Stimulated activated CD4-positive, alpha-beta T cell treated with anti-CD3 and anti-CD28 coated beads, Interleukin-2, amount 100 ng/mL, for 48 hours (primary cell): Measurements from ENCODE around the gene PRLR.
"Not testable (repeated sequence)": the region's sequence is repeated elsewhere in the genome, so short reads cannot be mapped to it uniquely, and the experiment has no call there.

Experiments used
- DNase-seq, 2 donors: peaks; one replicate each; pipeline ENCODE4 v3.0.0-alpha.2; 2020

PRLR gene

DNA sequence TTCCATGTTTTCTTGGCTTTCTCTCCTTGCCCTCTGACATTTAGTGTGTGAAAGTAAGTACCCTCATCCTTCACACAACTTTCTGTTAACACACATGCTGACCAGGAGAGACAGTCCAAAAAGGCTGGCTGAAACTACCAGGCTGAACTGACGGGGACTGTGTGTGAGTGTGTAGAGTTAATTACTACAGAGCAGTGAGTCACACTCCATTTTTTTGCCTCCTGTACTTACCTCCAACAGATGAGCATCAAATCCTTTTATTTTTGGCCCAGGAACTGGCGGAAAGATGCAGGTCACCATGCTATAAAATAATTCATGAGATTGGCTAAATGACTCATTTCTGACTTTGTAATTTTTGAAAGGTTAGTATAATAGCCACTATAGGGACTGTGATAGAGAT, 162.3 kb downstream of the PRLR start:
- no peak for DNase-seq

DNA sequence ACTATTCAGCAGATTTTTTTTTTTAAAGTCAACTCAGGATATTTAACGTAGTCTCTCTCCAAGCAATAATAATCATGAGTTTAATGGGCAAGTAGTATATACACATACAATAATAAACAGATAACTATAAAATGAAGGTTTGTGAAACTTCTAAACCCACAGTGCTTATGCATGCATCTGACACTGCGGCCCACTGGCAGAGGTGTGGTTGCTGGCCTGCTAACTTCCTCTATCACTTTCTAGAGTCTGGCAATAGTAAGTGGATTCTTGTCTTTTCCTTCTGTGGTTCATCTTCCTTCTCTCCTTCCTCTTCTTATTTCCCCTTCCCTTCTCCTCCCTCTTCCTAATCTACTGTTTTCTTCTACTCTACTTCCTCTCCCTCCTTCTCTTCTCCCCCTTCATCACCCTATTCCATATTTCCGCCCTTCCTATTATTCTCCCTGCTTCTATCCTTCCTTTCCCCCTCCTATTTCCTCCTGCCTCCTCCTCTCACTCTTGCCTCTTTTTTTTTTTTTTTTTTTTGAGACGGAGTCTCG, 164.0 kb downstream of the PRLR start:
- no peak for DNase-seq

DNA sequence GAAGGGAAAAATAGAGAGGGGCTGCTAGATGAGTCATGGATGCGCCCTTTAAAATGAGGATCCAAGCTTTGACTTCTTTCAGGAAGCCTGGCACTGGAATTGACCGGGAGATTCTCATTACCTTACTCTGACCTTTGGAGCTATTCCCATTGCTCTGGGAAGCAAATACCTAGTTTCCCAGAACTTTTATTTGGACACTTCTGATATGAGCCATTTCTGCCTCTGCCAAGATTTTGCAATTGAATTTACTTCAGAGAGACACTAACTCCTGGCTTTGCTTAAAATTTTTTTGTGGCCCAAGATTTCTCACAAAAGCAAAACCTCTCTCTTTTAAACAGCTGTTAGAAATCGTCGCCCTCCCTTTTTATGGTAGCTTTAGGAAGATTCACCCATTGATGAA, 166.9 kb downstream of the PRLR start:
- no peak for DNase-seq

DNA sequence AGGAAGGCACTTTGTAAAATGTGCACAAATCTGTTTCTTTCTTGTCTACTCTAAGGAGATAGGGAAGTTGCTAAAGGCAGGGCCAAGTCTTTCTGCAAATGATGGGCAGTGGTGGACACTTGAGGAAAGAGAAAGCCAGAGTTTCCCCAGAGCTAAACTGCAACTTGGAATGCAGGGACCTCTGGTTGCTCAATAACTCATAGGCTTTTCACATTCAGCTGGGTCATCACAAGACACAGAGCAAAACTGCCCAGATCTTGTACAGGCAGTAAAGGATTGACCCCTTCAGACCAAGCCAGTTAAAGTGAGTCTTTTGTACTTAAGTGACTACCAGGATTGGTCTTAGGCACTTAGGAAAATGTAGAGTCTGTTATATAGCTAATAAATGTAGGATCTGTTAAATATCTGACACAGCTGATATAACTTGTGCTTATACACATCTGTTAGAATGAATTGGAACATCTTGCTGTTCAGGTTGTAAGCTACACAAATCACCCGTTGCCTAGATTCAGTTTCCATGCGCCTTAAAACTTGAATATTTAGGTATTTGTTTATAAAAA, 169.0 kb downstream of the PRLR start:
- DNase-seq, result no peak

DNA sequence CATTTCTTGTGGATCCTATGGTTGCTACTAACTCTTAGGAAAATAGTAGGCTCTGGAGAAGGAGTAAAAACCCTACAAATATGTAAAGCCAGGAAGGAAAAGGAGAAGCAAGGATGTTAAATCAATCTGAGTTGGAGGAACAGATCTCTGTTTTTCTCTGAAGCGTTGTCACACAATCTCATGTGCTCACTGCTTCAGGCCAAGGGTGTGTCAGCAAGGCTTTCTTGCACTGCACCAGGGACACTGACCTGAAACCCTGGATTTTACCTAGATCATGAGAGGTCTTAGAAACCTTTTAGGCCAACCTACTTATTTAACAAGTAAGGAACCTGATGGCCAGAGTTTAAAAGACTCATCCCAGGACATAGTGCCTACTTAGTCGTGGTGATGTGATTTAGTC, 170.1 kb downstream of the PRLR start:
- no peak for DNase-seq

DNA sequence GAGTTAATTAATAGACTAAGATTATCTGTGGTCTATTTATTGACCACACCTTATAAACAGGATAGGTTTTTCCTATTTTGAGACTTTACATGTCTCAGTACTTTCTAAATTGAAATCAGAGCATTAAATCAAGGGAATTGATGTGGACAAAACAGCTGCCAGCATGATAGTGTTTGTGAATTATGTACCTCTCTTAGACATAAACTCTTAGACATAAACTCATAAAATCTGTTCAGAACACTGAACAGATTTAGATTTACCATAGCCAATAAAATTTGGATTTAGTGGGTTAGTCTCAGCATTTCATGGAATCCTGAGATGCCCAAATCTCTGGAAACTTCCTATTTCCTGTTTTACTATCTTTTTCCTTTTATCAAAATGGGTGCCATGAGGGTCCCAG, 171.0 kb downstream of the PRLR start:
- no peak for DNase-seq

DNA sequence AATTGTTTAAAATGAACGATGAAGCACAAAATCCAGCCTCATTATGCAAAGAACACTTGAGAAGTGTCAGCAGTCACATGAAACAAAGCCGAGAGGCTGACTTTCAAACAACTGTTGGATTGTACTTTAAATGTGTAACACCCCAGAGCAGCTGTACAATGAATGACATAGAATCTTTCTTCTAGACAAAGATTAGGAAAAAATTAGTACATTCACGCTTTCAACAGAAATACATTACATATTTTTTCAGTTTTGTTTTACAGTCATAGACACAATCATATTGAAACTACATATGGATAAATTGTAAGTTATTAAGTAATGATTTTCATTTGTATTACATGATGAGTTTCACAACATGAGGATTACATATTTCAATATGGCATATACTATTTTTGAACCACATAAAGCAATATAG, 171.9 kb downstream of the PRLR start:
- DNase-seq, result no peak

DNA sequence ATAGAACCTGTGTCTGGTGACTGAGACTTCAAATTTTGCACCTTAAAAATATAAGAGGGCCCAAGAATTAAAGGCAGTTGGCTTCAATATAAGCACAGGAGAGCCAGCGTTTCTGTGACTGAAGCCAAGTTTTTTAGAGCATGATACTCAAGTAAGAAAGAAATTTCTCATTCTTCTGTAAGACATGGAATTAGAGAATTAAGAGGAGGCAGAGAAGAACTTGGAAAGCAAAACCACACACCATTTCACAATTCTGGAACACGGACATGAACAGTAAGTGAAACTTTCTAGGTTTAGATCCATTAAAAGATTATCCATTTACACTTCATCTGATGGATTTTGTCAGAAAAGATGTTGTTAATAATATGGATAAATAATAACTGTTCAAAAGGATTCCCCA, 173.6 kb downstream of the PRLR start:
- no peak for DNase-seq

DNA sequence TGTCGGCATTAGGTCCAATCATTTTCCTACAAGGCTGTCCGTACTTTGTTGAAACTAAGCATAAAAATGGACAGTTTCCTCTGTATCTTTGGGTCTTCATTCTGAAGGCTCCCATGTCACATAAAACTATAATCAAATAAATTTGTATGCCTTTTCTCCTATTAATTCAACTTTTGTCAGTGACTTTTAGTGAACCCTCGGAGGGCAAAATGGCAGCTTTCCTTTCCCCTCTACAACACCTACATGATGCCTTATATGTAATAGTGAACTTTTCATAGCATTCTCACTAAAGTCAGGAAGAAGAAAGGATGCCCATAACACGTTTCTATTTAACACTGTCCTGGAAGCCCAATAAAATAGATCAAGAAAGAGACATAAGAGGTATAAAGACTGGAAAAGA, 177.4 kb downstream of the PRLR start:
- DNase-seq, result no peak

DNA sequence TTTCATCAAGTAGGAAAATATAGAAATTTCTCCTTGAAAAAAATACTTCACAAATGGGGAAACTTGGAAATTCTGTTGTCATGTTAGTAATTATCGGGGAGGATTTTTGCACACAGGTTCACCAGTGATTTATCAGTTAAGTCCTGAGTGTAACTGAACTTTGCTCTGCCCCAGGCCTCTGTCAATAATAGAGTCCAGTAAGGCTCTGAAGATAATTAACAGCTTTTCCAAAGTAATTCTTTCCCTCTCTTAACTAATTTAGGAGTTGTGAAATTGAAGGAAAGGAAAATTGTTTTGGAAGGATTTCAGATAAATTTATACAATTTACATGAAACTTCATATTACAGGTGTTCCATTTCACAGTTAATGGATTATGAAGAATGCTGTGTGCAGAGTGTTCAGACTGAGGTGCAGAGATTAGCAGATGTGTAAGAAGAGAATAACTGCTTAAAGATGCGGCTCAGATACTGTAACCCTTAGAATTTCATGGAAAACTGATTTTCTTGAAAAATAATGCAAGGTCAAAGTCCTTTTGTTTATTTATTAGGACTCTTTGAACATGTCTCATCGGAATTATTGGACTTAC, 179.7 kb downstream of the PRLR start:
- no peak for DNase-seq

DNA sequence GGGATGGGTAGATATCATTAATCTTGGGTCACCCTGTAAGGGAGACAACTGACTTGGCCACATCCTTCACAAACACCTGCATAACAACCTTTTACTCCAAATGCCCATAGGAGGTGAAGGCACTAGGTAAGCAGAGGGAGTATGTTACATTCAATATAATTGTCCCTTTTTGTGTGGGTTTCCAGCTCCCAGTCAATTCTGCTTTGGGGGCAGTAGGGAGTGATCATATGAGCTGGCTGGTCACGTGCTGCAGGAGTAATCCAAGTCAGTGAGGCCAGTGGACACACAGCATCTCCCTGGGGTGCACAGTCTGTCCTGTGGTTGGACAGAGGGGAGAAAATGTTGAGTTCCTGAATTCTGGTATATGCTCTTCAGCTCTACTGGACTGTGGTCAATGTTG, 181.4 kb downstream of the PRLR start:
- DNase-seq, result no peak

DNA sequence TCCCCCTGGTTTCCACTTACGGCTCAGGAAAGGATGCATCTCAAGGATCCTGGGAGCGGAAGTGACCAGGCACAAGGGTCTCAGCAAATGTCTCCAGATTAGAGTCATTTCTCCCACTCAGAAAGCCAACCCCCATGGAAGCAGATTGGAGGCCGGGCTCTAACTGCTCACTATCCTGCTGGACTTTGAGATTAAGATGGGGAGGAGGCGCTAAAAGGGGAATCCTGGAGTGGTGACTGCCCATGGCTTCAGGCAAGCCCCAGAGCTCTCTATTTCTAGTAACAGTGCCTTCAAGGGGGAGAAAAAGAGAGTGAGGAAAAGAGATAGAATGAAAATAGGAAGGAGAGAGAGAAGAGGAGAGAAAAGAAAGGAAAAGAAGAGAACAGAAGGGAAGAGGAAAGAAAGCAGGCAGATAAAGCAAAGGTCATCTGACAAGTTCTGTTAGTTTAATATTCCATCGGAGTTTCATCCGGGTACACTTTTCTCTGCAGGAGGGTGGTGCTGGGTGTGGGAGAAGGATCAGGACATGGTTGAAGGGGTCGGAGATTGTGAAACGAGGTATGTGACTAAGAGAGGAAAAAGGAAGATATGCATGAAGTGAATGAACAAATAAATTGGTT, 182.4 kb downstream of the PRLR start, which contains the start of gene AGXT2:
Gene AGXT2, minus strand, starts transcription at position 165 of the 620 bp plus-strand sequence. Its CDS starts 57 bp downstream, at position 108.
- no peak for DNase-seq

DNA sequence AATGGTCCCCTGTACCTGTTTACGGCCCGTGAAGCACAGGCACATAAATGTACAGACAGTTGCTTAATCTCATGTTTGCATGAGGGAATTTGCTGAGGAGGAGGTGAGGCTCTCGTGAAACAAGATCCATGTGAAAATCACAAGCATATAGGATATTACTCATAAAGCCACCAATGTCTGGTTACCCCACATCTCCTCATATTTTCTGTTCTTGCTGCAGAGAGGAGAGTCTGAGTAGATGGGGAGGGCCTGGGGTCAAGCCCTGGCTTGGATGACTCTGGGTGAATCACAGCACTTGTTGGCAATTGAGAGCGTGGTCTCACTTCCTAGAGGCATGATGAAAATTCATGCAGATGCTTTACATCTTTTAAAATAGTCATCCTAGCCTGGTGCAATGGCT, 183.5 kb downstream of the PRLR start:
- no peak for DNase-seq

DNA sequence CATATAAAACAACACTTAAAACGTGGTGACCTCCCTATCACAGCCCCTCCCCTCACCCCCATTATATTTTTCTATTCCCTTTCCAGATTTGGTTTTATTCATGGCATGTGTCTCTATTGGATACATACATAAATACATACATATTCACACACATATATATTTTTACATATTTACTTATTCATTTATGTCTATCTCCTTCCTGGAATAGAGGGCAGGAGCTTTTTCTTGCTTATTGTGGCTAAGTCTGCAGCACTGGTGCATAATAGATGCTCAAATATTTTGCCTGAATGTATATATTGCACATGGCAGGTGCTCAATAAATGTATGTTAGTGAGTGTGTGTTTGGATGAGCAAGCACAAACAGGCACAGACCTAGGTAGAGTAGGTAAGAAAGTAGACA, 185.0 kb downstream of the PRLR start:
- no peak for DNase-seq

DNA sequence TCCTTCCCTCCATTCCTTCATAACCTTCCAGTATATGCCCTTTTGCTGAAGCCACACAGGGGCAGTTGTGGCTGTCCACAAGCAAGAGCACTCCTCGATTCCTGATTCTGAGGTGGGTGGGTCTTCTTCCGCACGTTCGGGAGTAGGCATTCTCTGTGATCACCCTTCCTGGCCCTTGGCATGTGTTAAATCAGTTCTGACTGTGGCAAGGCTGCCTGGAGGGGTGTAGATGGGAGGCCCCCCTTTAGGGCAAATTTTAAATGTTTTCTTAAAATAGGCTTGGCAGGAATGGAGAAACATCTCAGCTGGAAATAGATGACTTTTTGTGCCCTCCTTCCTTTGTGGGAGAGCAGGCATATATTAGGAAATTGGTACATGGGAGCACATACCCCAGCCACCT, 185.6 kb downstream of the PRLR start:
- DNase-seq, result no peak

DNA sequence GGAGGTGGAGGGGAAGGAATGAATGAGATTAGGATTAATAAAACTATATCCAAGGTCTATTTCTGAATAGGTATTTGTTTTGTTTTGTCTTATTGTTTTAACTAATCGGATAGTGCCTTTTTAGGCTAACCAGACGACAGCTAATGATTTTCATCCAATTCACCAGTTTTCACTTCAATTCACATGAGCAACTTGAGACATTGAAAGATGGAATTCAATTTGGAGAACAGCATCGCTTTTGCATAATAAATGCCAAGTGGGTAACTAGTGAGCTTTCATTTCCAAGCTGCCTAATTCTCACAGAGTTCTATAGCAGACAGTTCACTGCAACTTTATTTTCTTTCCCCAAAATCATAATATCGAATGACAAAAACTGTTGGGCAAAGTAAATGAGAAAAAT, 187.5 kb downstream of the PRLR start:
- no peak for DNase-seq

DNA sequence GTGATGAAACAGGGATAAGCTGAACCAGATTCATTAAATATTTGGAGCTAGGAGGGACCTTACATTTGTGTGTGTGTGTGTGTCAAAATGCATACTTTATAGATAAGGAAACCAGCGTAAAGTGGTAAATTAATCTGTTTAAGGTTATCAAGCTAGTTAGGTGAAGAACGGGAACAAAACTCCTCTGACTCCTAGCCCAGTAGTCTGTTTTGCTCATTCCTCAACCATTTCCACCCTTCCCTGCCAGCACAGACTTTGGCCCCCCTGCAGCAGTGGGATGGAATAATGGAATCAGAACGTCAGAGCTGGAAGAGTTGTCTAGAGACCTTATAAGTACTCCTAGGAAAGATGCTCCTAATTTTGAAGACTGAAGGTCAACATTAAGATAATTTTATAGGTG, 189.0 kb downstream of the PRLR start:
- DNase-seq, result no peak

DNA sequence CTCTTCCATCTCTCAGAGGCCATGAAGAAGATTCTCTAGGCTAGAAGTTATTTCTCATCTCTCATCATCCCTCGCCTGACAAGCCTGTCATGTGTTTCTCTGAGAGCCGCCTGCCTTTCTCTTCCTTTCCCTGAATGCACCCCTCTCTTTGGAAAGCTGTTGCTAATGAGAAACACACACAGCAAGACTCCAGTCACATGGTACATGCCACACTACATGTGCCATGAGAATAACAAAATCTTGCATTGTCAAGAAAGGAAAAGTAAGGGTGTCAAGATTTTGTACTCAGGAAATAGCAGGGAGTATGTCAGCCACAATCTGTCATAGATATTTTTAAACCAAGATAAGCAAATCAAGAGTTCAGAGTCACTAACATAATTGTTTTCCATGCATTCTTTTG, 191.4 kb downstream of the PRLR start:
- DNase-seq, result no peak

DNA sequence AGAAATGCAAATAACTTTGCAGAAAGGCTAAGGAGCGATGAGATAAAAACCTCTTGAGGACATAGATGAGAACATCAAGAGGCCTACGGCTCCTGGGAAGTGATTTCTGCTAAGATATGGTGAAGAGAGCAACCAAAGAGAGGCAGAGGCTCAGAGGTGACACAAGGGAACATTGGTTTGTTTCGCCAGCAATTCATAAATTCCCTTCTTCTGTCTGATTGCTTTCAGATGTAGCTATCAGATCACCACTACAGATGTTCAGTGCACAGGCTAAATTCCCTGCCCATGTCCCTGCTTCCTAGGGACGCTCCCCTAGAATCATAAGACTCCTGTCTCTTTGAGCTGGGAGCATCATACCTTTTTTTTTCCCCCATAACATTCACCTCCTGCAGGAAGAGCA, 193.8 kb downstream of the PRLR start:
- no peak for DNase-seq

DNA sequence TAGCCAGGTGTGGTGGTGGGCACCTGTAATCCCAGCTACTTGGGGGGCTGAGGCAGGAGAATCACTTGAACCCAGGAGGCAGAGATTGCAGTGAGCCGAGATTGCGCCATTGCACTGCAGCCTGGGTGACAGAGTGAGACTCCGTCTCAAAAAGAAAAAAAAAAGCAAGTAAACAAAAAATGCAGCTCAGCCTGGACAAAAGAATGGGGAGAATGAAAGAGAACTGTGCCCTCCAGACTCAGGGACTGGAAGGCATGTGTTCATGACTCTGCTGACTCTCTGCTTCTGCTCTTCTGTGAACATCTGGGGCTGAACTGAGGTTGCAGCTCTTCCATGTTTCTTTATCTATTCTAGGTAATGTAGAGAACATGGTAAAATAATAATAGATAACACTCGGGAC, 194.4 kb downstream of the PRLR start:
- not testable (repeated sequence) for DNase-seq

DNA sequence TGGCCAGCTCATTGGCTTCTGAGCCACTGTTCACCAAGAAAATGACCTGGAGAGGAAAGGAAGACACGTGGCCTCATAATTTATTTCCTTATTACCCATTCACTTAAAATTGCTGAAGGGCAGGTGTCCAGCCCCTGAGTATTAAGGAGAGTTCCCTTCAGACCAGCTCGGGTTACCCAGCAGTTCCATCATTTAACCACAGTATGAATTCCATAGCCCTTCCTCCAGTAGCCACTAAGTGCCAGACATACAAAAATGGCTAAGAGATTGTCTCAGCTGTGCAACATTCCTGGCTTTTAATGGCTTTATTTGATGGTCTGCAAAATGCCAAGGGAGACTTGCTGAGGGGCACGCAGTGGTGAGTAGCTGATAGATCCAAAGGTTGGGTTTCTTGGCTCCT, 195.0 kb downstream of the PRLR start:
- DNase-seq, result no peak

DNA sequence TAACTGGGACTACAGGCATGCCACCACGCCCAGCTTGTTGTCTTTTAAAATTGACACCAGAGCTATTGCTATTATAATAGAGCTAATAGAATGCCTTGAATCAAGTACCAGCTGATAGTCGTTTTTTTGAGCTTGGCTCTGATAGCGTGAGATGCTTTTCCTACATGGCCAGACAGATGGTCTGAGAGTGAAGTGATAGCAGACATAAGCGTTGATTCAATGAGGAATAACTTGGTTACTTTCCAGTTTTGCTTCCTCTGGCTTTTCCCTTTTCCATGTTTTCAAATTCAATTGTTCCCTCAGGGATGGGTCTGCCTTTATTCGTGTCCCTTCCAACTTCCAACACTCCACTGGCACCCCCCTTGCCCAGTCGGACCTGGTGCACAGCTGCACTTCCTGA, 197.9 kb downstream of the PRLR start:
- no peak for DNase-seq

DNA sequence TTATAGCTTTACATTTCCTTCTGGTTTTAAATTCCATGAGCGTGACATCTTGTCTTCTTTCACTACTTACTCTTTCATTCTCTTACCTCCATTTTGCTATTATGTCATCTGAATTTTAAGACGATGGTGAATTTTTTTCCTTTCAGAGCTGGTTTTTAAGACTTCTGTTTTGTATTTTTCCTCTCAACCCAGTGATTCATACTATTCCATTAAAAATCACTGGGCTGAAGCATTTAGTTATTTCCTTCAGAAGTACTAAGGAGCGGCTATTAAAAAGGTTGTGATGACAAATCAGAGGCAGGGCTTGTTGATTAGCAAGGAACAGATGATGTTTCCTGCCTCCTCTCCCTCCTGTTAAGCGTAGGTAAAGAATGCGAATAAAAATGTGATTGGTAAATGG, 199.0 kb downstream of the PRLR start:
- DNase-seq, result no peak

DNA sequence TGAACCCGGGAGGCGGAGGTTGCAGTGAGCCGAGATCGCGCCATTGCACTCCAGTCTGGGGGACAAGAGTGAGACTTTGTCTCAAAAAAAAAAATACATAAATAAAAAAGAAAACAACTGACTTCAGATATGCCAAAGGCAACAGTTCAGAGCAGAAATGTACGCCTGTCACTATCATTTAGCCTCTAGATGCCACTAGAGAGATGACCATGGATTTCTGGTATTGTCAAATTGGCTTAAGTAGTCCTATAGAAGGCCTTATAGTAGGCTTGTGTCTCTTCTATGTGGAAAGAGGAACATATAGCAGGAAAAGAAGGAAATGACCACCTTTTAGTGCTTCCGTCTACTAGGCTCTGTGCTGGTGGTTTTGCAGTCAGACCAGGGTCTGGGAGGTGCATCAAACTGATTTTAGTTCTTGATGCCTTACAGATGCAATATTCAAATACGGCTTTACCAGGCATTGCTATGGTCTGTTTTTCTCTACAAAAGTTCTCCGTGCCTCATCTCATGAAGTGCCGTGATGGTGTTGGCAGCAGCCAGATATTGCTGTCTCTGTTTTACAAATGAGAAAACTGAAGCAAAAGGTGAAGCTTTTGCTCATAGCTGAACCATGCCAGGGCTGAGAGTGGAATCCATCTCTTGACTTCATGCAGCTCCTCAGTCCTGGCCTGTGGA, 199.7 kb downstream of the PRLR start:
- no peak for DNase-seq
